Measurements from ENCODE around the gene PPIC.

Gene PPIC

GRCh38 chr5:123036391-123037103 is at the start of gene PPIC:
PPIC (minus strand) TSS chr5:123036725; CDS start chr5:123036625, 100 bp downstream.
- in situ Hi-C loops (cut with MboI; ENCODE audit: low sequenced_read_pairs, unreplicated experiment): no loop called here
- peak; percentile 60 for DNase-seq (ENCODE audit: low spot score)

GRCh38 chr5:123085638-123086286 is 49.2 kb upstream of the PPIC start:
- DNase-seq (ENCODE audit: low spot score): no peak
- in situ Hi-C loops (cut with MboI; ENCODE audit: low sequenced_read_pairs, unreplicated experiment): no loop called here
- TF ChIP-seq, protein P1, sequence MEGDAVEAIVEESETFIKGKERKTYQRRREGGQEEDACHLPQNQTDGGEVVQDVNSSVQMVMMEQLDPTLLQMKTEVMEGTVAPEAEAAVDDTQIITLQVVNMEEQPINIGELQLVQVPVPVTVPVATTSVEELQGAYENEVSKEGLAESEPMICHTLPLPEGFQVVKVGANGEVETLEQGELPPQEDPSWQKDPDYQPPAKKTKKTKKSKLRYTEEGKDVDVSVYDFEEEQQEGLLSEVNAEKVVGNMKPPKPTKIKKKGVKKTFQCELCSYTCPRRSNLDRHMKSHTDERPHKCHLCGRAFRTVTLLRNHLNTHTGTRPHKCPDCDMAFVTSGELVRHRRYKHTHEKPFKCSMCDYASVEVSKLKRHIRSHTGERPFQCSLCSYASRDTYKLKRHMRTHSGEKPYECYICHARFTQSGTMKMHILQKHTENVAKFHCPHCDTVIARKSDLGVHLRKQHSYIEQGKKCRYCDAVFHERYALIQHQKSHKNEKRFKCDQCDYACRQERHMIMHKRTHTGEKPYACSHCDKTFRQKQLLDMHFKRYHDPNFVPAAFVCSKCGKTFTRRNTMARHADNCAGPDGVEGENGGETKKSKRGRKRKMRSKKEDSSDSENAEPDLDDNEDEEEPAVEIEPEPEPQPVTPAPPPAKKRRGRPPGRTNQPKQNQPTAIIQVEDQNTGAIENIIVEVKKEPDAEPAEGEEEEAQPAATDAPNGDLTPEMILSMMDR (IDR thresholded peaks at IDR 0.05; ENCODE audit: borderline replicate concordance, control extremely low read depth, extremely low read depth, insufficient read depth, missing control alignments): no peak

More at GRCh38 chr5:123036391-123037103, at the start of gene PPIC:
- TF ChIP-seq, protein P1 (IDR thresholded peaks at IDR 0.05; ENCODE audit: borderline replicate concordance, control extremely low read depth, extremely low read depth, insufficient read depth, missing control alignments): no peak

GRCh38 chr5:123084730-123085605 is 48.4 kb upstream of the PPIC start:
- TF ChIP-seq, protein P1 (IDR thresholded peaks at IDR 0.05; ENCODE audit: borderline replicate concordance, control extremely low read depth, extremely low read depth, insufficient read depth, missing control alignments): no peak
- DNase-seq (ENCODE audit: low spot score): no peak
- in situ Hi-C loops (cut with MboI; ENCODE audit: low sequenced_read_pairs, unreplicated experiment): no loop called here

DNA sequence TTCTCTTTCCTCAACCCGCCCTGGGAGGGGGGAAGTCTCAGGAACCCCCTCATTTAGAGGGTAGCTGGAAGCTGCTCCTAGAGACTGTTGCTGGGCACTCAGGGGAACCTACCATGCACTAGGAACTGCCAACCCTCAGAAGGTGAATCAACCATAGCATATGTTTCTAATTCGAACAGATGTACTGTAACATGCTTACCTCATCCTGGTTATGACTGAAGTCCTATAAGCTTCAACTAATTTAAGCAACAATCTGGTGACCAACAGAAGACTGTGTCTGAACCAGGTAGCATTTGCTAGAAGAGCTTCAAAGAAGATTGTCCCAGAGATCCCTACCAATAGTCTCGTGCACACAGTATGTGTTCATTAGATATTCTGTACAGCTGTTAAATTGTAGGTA is 46.8 kb upstream of the PPIC start:
- no peak for DNase-seq (ENCODE audit: low spot score)

DNA sequence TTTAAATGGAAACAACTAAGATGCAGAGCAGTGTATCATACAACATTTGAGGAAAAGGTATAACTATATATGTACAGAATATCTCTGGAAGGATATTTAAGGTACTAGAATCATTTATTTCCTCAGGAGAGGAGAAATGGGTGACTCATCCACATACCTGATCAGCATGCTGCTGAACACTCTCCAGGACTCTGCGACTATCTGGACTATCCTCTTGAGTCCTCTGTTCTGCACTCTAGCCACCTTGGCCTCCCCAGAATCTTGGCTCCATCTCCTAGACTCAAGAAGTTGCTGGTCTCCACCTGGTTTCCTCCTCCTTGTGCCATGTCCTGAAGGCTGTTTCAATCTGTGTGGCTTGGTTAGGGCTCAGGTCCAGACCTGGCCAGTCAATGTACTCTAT is 43.7 kb upstream of the PPIC start:
- TF ChIP-seq, protein P1 (IDR thresholded peaks at IDR 0.05; ENCODE audit: borderline replicate concordance, control extremely low read depth, extremely low read depth, insufficient read depth, missing control alignments): no peak

More for the DNA sequence above, 46.8 kb upstream of the PPIC start:
- TF ChIP-seq, protein P1 (IDR thresholded peaks at IDR 0.05; ENCODE audit: borderline replicate concordance, control extremely low read depth, extremely low read depth, insufficient read depth, missing control alignments): no peak
- in situ Hi-C loops (cut with MboI; ENCODE audit: low sequenced_read_pairs, unreplicated experiment): no loop called here

GRCh38 chr5:123075521-123076163 is 39.1 kb upstream of the PPIC start:
- DNase-seq (ENCODE audit: low spot score): no peak
- in situ Hi-C loops (cut with MboI; ENCODE audit: low sequenced_read_pairs, unreplicated experiment): no loop called here
- TF ChIP-seq, protein P1 (IDR thresholded peaks at IDR 0.05; ENCODE audit: borderline replicate concordance, control extremely low read depth, extremely low read depth, insufficient read depth, missing control alignments): no peak

More for the DNA sequence above, 43.7 kb upstream of the PPIC start:
- in situ Hi-C loops (cut with MboI; ENCODE audit: low sequenced_read_pairs, unreplicated experiment): no loop called here
- no peak for DNase-seq (ENCODE audit: low spot score)

All from GM13976 (cell line).